OCI-LY7 (cell line): ENCODE results near the gene RAB24. TPM values are rescaled to one million over a fixed set of nuclear protein-coding genes. Genes with fewer than 3 reads are reported as not detected.

Source experiments
- BruUV-seq: library from RNA; stranded (reverse); fragments of 400-500 nt; replicated peaks from 2 replicates; lab custom pipeline; 2021; lab: Mats Ljungman, UMichigan
- CTCF ChIA-PET: fragments of 300-600 bp; sonication (Branson Sonifier 250); formaldehyde crosslinking; loops from one replicate; lab custom pipeline; 2022; ENCODE audit warnings: antibody characterized with exemption; ENCODE audit not compliant: unreplicated experiment; lab: Charles Lee
- POLR2A ChIA-PET: fragments of 300-600 bp; sonication (Branson Sonifier 250); formaldehyde crosslinking; loops from one replicate; lab custom pipeline; 2022; ENCODE audit warnings: antibody characterized with exemption; lab: Charles Lee
- DNase-seq: peaks from one replicate; pipeline ENCODE4 v3.0.0-alpha.2; 2015; ENCODE audit warnings: low spot score
- H2AFZ ChIP-seq: fragments of 200-600 bp; sonication (generic), shearing (Covaris generic); 2 replicates; pipeline ENCODE4 v1.6.1; 2014; ENCODE audit warnings: mild to moderate bottlenecking, antibody characterized with exemption, low read length, moderate library complexity
- H3K27ac ChIP-seq: fragments of 200-600 bp; sonication (generic); 2 replicates; pipeline ENCODE4 v1.5.1; 2014; ENCODE audit warnings: mixed run types, low read depth, mild to moderate bottlenecking, moderate library complexity, low read length, inconsistent platforms; ENCODE audit not compliant: poor library complexity, severe bottlenecking
- H3K36me3 ChIP-seq: fragments of 200-600 bp; sonication (generic); 2 replicates; pipeline ENCODE4 v1.6.1; 2014; ENCODE audit warnings: mild to moderate bottlenecking, antibody characterized with exemption, low read length, moderate library complexity, mixed read lengths; ENCODE audit not compliant: insufficient read depth
- H3K4me1 ChIP-seq: fragments of 200-600 bp; sonication (generic); 2 replicates; pipeline ENCODE4 v1.5.1; 2014; ENCODE audit warnings: mild to moderate bottlenecking, low read length; ENCODE audit not compliant: insufficient read depth, poor library complexity, severe bottlenecking
- H3K4me2 ChIP-seq: fragments of 200-600 bp; sonication (generic); 2 replicates; pipeline ENCODE4 v1.6.1; 2014; ENCODE audit warnings: mild to moderate bottlenecking, low read length
- H3K4me3 ChIP-seq: fragments of 200-600 bp; sonication (generic); 2 replicates; pipeline ENCODE4 v1.5.1; 2014; ENCODE audit warnings: mild to moderate bottlenecking, low read depth, low read length; ENCODE audit not compliant: poor library complexity, severe bottlenecking
- H3K79me2 ChIP-seq: fragments of 200-600 bp; sonication (generic); 2 replicates; pipeline ENCODE4 v1.6.1; 2016; ENCODE audit warnings: low read depth, mild to moderate bottlenecking, low read length, moderate library complexity, mixed read lengths; ENCODE audit not compliant: insufficient read depth
- H3K9me2 ChIP-seq: fragments of 200-600 bp; sonication (generic); 2 replicates; pipeline ENCODE4 v1.6.1; 2016; ENCODE audit warnings: mild to moderate bottlenecking, low read length, mixed read lengths; ENCODE audit not compliant: insufficient read depth
- H3K9me3 ChIP-seq: fragments of 200-600 bp; sonication (generic); 2 replicates; pipeline ENCODE4 v1.6.1; 2014; ENCODE audit warnings: mild to moderate bottlenecking, mixed run types, low read length, mixed read lengths
- H4K20me1 ChIP-seq: fragments of 200-600 bp; sonication (generic); 2 replicates; pipeline ENCODE4 v1.6.1; 2014; ENCODE audit warnings: mild to moderate bottlenecking, antibody characterized with exemption, low read length, moderate library complexity, mixed read lengths; ENCODE audit not compliant: insufficient read depth
- EZH2phosphoT487 ChIP-seq: fragments of 200-600 bp; sonication (generic); IDR thresholded peaks from 2 replicates; pipeline ENCODE4 v1.6.1; 2018; ENCODE audit warnings: low read depth, borderline replicate concordance, mild to moderate bottlenecking, mixed run types, antibody characterized with exemption, low read length, moderate library complexity, mixed read lengths
- intact Hi-C: fragments of 100-400 bp; cut with micrococcal nuclease; formaldehyde crosslinking; loops from one replicate; pipeline ENCODE4 v1.10.0; 2022; ENCODE audit not compliant: unreplicated experiment
- total RNA-seq, 2 experiments: library from RNA; depleted of rRNA in 1 of 2; stranded (reverse); fragments of >200 nt in 1 of 2; shearing (Covaris generic) in 1 of 2; gene quantifications; 2 replicates each; pipeline ENCODE4 v1.2.3, GENCODE V29; 2014 to 2022
- TF ChIP-seq, protein P1 (sequence below): fragments of 200-600 bp; sonication (generic); conservative IDR thresholded peaks from 2 replicates; pipeline ENCODE4 v1.5.1; 2014; ENCODE audit warnings: mild to moderate bottlenecking, antibody characterized with exemption, low read length, moderate library complexity, mixed read lengths

The RAB24 gene
- total RNA-seq, 2 experiments from 2014 or later: 25.8 to 36.1 TPM

DNA sequence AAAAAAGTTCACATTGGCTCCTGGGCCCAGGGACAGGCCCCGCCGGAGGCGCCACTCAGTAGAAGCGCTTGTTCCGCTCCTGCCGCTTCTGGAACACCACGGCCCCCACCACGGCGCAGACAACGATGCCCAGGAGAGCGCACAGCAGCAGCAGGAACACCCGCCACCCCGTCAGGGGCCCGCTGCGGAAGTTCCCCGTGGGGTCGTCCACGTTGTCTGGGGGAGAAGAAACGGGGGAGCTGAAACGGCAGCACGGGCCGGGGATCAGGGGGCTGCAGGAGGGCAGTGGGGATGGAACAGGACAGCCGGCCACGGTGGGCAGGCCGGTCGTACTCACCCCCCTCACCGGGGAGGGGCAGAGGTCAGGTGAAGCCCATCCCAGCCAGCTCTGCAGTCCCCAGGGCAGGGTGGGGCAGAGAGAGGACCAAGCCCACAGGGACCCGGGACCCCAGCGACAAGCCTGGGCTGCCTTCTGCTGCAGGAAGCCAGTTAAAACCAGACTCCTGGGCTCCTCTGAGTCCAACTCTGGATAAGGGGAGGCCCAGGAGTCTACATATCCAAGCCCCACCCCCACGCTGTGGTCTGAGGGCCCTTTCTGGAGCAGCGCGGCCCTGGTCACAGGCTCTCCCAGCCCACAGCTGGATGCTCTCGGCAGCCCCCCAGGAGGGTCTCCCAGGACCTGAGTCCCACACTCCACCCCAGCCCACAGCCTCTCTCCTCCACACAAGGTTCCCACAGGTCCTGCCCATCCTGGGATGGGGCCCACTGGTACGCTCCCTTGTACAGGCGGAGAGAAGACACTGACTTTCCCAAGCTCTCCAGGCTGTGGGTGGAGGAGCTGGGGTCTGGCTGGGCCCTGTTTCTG is 28.7 kb upstream of the RAB24 start:
- H3K9me3 ChIP-seq: no peaks in the 10 kb centered on the region
- H3K4me1 ChIP-seq: peaks cover 3% of the 10 kb centered on the region
- intact Hi-C loops: no loop called here
- POLR2A ChIA-PET: no interaction called here
- no peaks in the 10 kb centered on the region for H4K20me1 ChIP-seq
- H2AFZ ChIP-seq: no peak overlapping the region
- BruUV-seq: no TSS peak
- H3K36me3 ChIP-seq: peaks cover 84% of the 10 kb centered on the region
- no peak for DNase-seq
- no peak overlapping the region for H3K4me2 ChIP-seq
- CTCF ChIA-PET: interaction anchor here (0.7 kb wide), 1 partner anchor 140 kb away, joined by 3 read pairs; no protein-coding TSS in a partner anchor
- H3K9me2 ChIP-seq: no peaks in the 10 kb centered on the region
- no peak overlapping the region for H3K4me3 ChIP-seq
- TF ChIP-seq EZH2phosphoT487: no peak
- TF ChIP-seq, protein P1, sequence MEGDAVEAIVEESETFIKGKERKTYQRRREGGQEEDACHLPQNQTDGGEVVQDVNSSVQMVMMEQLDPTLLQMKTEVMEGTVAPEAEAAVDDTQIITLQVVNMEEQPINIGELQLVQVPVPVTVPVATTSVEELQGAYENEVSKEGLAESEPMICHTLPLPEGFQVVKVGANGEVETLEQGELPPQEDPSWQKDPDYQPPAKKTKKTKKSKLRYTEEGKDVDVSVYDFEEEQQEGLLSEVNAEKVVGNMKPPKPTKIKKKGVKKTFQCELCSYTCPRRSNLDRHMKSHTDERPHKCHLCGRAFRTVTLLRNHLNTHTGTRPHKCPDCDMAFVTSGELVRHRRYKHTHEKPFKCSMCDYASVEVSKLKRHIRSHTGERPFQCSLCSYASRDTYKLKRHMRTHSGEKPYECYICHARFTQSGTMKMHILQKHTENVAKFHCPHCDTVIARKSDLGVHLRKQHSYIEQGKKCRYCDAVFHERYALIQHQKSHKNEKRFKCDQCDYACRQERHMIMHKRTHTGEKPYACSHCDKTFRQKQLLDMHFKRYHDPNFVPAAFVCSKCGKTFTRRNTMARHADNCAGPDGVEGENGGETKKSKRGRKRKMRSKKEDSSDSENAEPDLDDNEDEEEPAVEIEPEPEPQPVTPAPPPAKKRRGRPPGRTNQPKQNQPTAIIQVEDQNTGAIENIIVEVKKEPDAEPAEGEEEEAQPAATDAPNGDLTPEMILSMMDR: no peak
- no peaks in the 10 kb centered on the region for H3K79me2 ChIP-seq
- no peak overlapping the region for H3K27ac ChIP-seq

DNA sequence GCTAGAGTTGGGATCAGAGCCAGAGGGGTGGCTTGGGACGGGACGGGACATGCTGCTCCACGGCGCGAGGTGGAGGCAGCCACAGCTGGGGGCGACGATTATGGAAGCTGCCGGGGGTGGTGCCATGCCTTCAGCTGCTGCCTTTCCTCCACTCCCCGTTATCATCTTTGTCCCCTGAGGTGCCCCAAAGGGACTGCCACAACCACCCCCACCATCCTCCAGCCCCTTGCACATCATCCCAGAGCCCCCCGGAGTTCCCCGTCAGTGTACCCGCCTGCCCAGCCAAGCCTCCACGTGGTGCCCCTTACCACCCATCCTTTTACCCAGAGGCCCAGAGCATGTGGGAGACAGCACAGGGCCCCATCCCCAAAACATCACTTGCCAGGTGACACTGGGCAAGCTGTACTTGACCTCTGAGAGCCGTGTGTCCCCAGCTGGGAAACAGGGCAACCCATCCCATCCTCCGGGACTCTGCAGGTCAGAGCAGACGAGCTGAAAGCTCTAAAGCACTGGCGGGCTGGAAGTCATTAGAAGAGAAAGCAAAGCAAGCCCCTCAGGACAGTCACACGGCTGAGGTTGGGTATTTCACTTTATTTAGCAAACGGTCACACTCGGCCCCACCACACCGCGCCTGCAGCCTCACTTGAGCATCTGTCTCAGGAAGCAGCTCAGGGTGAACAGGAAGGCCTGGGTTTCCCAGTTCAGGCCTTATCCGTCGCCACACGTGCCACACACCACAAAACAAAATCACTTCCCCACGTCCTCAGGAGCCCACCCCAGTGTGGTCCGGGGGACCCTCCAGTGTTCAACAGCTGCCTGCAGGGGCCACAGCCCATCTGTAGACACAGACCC is 27.7 kb upstream of the RAB24 start:
- H2AFZ ChIP-seq: no peak overlapping the region
- intact Hi-C loops: no loop called here
- no TSS peak for BruUV-seq
- H3K27ac ChIP-seq: no peak overlapping the region
- H4K20me1 ChIP-seq: no peaks in the 10 kb centered on the region
- ChIA-PET CTCF (interaction anchor here (0.5 kb wide), 1 partner anchor 301 kb away, joined by 3 read pairs; no protein-coding TSS in a partner anchor), POLR2A (no interaction called here)
- TF ChIP-seq, protein P1: no peak
- TF ChIP-seq EZH2phosphoT487: no peak
- no peaks in the 10 kb centered on the region for H3K9me2 ChIP-seq
- H3K4me1 ChIP-seq: no peaks in the 10 kb centered on the region
- peaks cover 74% of the 10 kb centered on the region for H3K36me3 ChIP-seq
- DNase-seq: no peak
- no peaks in the 10 kb centered on the region for H3K9me3 ChIP-seq
- no peaks in the 10 kb centered on the region for H3K79me2 ChIP-seq
- H3K4me3 ChIP-seq: no peak overlapping the region
- H3K4me2 ChIP-seq: no peak overlapping the region
